PC-9 (cell line): Measurements from ENCODE around the gene ACACB. TPM values are rescaled to one million over a fixed set of nuclear protein-coding genes. Genes with fewer than 3 reads are reported as not detected.

Experiments used
- BruUV-seq: library from RNA; stranded (reverse); fragments of 400-500 nt; replicated peaks from 2 replicates; lab custom pipeline; 2021; lab: Mats Ljungman, UMichigan
- CTCF ChIA-PET: fragments of 300-600 bp; sonication (Branson Sonifier 250); formaldehyde crosslinking; loops from one replicate; lab custom pipeline; 2022; ENCODE audit warnings: antibody characterized with exemption; lab: Charles Lee
- POLR2A ChIA-PET: fragments of 300-600 bp; sonication (Branson Sonifier 250); formaldehyde crosslinking; loops from one replicate; lab custom pipeline; 2022; ENCODE audit warnings: antibody characterized with exemption; ENCODE audit not compliant: unreplicated experiment; lab: Charles Lee
- DNase-seq, 2 experiments: peaks; one replicate each; pipeline versions ENCODE4 v3.0.0 to v3.0.0-alpha.2; 2015 to 2022; ENCODE audit warnings: mixed read lengths in 1 of 2
- H2AFZ ChIP-seq: fragments of 200-600 bp; sonication (generic); 2 replicates; pipeline ENCODE4 v1.8.1; 2017; ENCODE audit warnings: antibody characterized with exemption
- H3F3A ChIP-seq: fragments of 200-600 bp; sonication (generic); 2 replicates; pipeline ENCODE4 v1.8.1; 2017; ENCODE audit warnings: antibody characterized with exemption, mild to moderate bottlenecking, low read depth; ENCODE audit not compliant: insufficient read depth
- H3K27ac ChIP-seq: fragments of 200-600 bp; sonication (generic); 2 replicates; pipeline ENCODE4 v1.6.1; 2016; ENCODE audit warnings: mixed run types
- H3K27me3 ChIP-seq: fragments of 200-600 bp; sonication (generic); 2 replicates; pipeline ENCODE4 v1.6.1; 2016; ENCODE audit warnings: low read depth, mixed run types; ENCODE audit not compliant: insufficient read depth
- H3K36me3 ChIP-seq: fragments of 200-600 bp; sonication (generic); 2 replicates; pipeline ENCODE4 v1.6.1; 2016; ENCODE audit warnings: low read depth, mixed run types
- H3K4me1 ChIP-seq: fragments of 200-600 bp; sonication (generic); replicated peaks from 2 replicates; pipeline ENCODE4 v1.6.1; 2016; ENCODE audit warnings: mixed run types; ENCODE audit not compliant: insufficient read depth
- H3K4me2 ChIP-seq: fragments of 200-600 bp; sonication (generic); 2 replicates; pipeline ENCODE4 v1.6.1; 2017; ENCODE audit warnings: mixed run types
- H3K4me3 ChIP-seq: fragments of 200-600 bp; sonication (generic); 2 replicates; pipeline ENCODE4 v1.6.1; 2016; ENCODE audit warnings: mixed run types
- H3K79me2 ChIP-seq: fragments of 200-600 bp; sonication (generic); 2 replicates; pipeline ENCODE4 v1.6.1; 2017; ENCODE audit warnings: low read depth, mixed run types
- H3K9me2 ChIP-seq: fragments of 200-600 bp; sonication (generic); 2 replicates; pipeline ENCODE4 v1.8.1; 2017; ENCODE audit warnings: mild to moderate bottlenecking; ENCODE audit not compliant: insufficient read depth
- H3K9me3 ChIP-seq: fragments of 200-600 bp; sonication (generic); 2 replicates; pipeline ENCODE4 v1.8.1; 2016; ENCODE audit warnings: low read depth; ENCODE audit not compliant: insufficient read depth
- H4K20me1 ChIP-seq: fragments of 200-600 bp; sonication (generic); 2 replicates; pipeline ENCODE4 v1.8.1; 2017; ENCODE audit not compliant: insufficient read depth
- EZH2 ChIP-seq: fragments of 200-600 bp; sonication (generic); IDR thresholded peaks from 2 replicates; pipeline ENCODE4 v1.8.0; 2017; ENCODE audit warnings: antibody characterized with exemption, low read depth
- intact Hi-C: fragments of 100-400 bp; cut with micrococcal nuclease; formaldehyde crosslinking; loops from one replicate; pipeline ENCODE4 v1.10.0; 2022; ENCODE audit not compliant: unreplicated experiment
- total RNA-seq: library from RNA; stranded (reverse); gene quantifications from 2 replicates; pipeline ENCODE4 v1.2.3, GENCODE V29; 2021
- TF ChIP-seq, protein P1 (sequence below): fragments of 200-600 bp; sonication (generic); conservative IDR thresholded peaks from 2 replicates; pipeline ENCODE4 v1.6.1; 2017; ENCODE audit warnings: mixed run types, antibody characterized with exemption, mild to moderate bottlenecking, moderate library complexity

ACACB gene
- total RNA-seq, 1 experiment from 2014 or later: 13.8 TPM

DNA sequence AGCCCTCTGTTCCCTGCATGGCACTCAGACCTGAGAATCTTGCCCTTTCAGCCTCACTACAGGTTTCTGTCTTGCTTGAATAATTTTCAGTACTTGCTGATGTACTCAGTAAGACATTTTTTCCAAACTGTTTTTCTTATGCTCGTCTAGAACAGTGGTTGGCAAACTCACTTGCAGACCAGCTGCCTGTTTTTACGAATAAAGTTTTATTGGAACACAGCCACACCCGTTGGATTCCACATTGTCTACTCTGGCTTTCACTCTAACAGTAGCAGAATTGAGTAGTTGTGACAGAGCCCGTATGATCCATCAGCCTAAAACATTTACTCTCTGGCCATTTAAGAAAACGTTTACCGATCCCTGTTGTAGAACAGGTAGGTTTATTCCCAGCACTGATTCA is 119.9 kb downstream of the ACACB start:
- Histone ChIP-seq H3K9me3 (no peaks in the 10 kb centered on the region), H3K36me3 (no peaks in the 10 kb centered on the region), H3K4me2 (no peak overlapping the region), H3K4me1 (no peaks in the 10 kb centered on the region), H3K9me2 (no peaks in the 10 kb centered on the region), H3K27me3 (peaks cover 27% of the 10 kb centered on the region), H3K79me2 (no peaks in the 10 kb centered on the region), H2AFZ (no peak overlapping the region), H3K4me3 (no peak overlapping the region), H3K27ac (no peak overlapping the region), H3F3A (no peaks in the 10 kb centered on the region), H4K20me1 (no peaks in the 10 kb centered on the region)
- TF ChIP-seq EZH2: no peak
- TF ChIP-seq, protein P1, sequence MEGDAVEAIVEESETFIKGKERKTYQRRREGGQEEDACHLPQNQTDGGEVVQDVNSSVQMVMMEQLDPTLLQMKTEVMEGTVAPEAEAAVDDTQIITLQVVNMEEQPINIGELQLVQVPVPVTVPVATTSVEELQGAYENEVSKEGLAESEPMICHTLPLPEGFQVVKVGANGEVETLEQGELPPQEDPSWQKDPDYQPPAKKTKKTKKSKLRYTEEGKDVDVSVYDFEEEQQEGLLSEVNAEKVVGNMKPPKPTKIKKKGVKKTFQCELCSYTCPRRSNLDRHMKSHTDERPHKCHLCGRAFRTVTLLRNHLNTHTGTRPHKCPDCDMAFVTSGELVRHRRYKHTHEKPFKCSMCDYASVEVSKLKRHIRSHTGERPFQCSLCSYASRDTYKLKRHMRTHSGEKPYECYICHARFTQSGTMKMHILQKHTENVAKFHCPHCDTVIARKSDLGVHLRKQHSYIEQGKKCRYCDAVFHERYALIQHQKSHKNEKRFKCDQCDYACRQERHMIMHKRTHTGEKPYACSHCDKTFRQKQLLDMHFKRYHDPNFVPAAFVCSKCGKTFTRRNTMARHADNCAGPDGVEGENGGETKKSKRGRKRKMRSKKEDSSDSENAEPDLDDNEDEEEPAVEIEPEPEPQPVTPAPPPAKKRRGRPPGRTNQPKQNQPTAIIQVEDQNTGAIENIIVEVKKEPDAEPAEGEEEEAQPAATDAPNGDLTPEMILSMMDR: no peak
- ChIA-PET CTCF (no interaction called here), POLR2A (no interaction called here)
- no TSS peak for BruUV-seq
- DNase-seq: no peak
- intact Hi-C loops: no loop called here

DNA sequence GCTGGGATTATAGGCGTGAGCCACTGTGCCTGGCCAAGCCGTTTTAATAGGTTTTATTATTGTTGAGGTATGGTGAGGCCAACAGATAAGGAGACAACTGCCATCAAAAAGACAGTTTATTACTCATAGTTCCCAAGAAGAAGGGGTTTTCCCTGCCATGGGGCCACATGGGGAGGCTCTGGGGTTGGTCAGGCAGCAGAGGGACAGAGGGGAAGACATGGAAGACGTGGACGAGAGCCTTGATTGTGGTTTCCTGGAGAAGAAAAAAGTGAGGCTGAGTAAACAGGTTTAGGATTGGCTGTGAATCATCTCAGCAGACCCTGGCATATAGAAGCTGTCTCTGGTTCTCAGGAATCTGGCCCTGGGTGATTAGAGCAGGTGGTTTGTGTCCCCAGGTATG is 122.8 kb downstream of the ACACB start:
- BruUV-seq: no TSS peak
- no peak for TF ChIP-seq EZH2
- TF ChIP-seq, protein P1: no peak
- Histone ChIP-seq H2AFZ (no peak overlapping the region), H3K79me2 (no peaks in the 10 kb centered on the region), H3K4me1 (no peaks in the 10 kb centered on the region), H3K9me2 (no peaks in the 10 kb centered on the region), H3K27ac (no peak overlapping the region), H3K27me3 (peaks cover 15% of the 10 kb centered on the region; the same call in 1 of the 2 replicates), H3K4me2 (no peak overlapping the region), H3K36me3 (no peaks in the 10 kb centered on the region), H4K20me1 (no peaks in the 10 kb centered on the region), H3K9me3 (no peaks in the 10 kb centered on the region), H3F3A (no peaks in the 10 kb centered on the region), H3K4me3 (no peak overlapping the region)
- DNase-seq: no peak
- POLR2A ChIA-PET: no interaction called here
- intact Hi-C loops: no loop called here
- CTCF ChIA-PET: no interaction called here

DNA sequence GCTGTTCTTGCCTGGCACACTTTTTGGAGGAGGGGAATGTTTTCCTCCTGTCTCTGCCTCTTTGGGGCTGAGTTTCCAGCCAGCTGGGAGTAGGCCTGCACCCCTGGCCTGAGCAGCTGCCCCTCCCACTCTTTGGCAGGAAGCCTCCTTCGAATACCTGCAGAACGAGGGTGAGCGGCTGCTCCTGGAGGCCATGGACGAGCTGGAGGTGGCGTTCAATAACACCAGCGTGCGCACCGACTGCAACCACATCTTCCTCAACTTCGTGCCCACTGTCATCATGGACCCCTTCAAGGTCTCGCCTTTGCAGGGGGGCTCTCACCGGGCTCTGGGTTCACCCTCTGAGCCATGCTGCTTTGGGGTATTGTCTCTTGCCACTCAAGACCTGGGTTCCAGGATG is 123.3 kb downstream of the ACACB start:
- no peak overlapping the region for H2AFZ ChIP-seq
- ChIA-PET POLR2A (no interaction called here), CTCF (no interaction called here)
- no peak for TF ChIP-seq EZH2
- TF ChIP-seq, protein P1: no peak
- no peaks in the 10 kb centered on the region for H3K9me2 ChIP-seq
- no peaks in the 10 kb centered on the region for H3K79me2 ChIP-seq
- H3F3A ChIP-seq: no peaks in the 10 kb centered on the region
- no peaks in the 10 kb centered on the region for H4K20me1 ChIP-seq
- H3K27ac ChIP-seq: no peak overlapping the region
- no peak overlapping the region for H3K4me2 ChIP-seq
- H3K27me3 ChIP-seq: peaks cover 19% of the 10 kb centered on the region; the same call in 1 of the 2 replicates
- BruUV-seq: no TSS peak
- H3K36me3 ChIP-seq: no peaks in the 10 kb centered on the region
- intact Hi-C loops: no loop called here
- no peak for DNase-seq
- H3K4me1 ChIP-seq: no peaks in the 10 kb centered on the region
- no peaks in the 10 kb centered on the region for H3K9me3 ChIP-seq
- H3K4me3 ChIP-seq: no peak overlapping the region
